Skin of body (tissue), 2 donors: Measurements from ENCODE around the gene PLCL1. TPM values are rescaled to one million over a fixed set of nuclear protein-coding genes. Genes with fewer than 3 reads are reported as not detected.

ENCODE experiments used
- DNase-seq: peaks from one replicate; lab custom pipeline; 2025; lab: John Stamatoyannopoulos, UW
- total RNA-seq: library from RNA; depleted of rRNA; stranded (reverse); fragments of >200 nt; gene quantifications from one replicate; pipeline ENCODE4 v1.2.3, GENCODE V29; 2014

PLCL1 gene
- total RNA-seq = 10.9 TPM

- peak; percentile 74 for DNase-seq
Measured at GRCh38 chr2:197804049-197804757, at the start of gene PLCL1. PLCL1 (plus strand) TSS chr2:197804593.

- no peak for DNase-seq
Measured at GRCh38 chr2:197759013-197759412, 45.4 kb upstream of the PLCL1 start.

GRCh38 chr2:197759625-197760292 is 44.6 kb upstream of the PLCL1 start:
- DNase-seq = no peak

- no peak for DNase-seq
Measured at GRCh38 chr2:197760293-197760657, 44.1 kb upstream of the PLCL1 start.

GRCh38 chr2:197777823-197778407 is 26.5 kb upstream of the PLCL1 start:
- DNase-seq = peak; percentile 36

- DNase-seq = no peak
Measured at GRCh38 chr2:197779261-197779660, 25.1 kb upstream of the PLCL1 start.

- no peak for DNase-seq
Measured at GRCh38 chr2:197782126-197782525, 22.3 kb upstream of the PLCL1 start.

GRCh38 chr2:197784956-197785941 is 19.1 kb upstream of the PLCL1 start, which contains the start of gene BOLL:
BOLL (minus strand) TSS chr2:197785319; CDS start chr2:197781850, 3,469 bp downstream.
- DNase-seq = no peak

GRCh38 chr2:197786010-197786877 is 18.1 kb upstream of the PLCL1 start:
- DNase-seq = no peak

GRCh38 chr2:197793456-197793855 is 10.9 kb upstream of the PLCL1 start:
- no peak for DNase-seq

GRCh38 chr2:197795277-197795676 is 9.1 kb upstream of the PLCL1 start:
- no peak for DNase-seq

- DNase-seq = no peak
Measured at GRCh38 chr2:197798187-197798586, 6.2 kb upstream of the PLCL1 start.

GRCh38 chr2:197799068-197799467 is 5.3 kb upstream of the PLCL1 start:
- DNase-seq = no peak

GRCh38 chr2:197800091-197800490 is 4.3 kb upstream of the PLCL1 start:
- DNase-seq = no peak

- DNase-seq = no peak
Measured at GRCh38 chr2:197801033-197801432, 3.4 kb upstream of the PLCL1 start.

GRCh38 chr2:197803033-197803444 is 1.4 kb upstream of the PLCL1 start:
- DNase-seq = peak; percentile 47

GRCh38 chr2:197804758-197805714 is 643 bp downstream of the PLCL1 start:
- DNase-seq = no peak

GRCh38 chr2:197805715-197806633 is 1.6 kb downstream of the PLCL1 start:
- no peak for DNase-seq
